ENCODE results near the gene TMEM233. TPM values are rescaled to one million over a fixed set of nuclear protein-coding genes. Genes with fewer than 3 reads are reported as not detected.

TMEM233 gene
- total and polyA plus RNA-seq, 2 of the 8 experiments (the other 6 are each of a cell fraction or from before 2014, with no cell fraction given) = 0.09 TPM

- TF ChIP-seq, protein P1, sequence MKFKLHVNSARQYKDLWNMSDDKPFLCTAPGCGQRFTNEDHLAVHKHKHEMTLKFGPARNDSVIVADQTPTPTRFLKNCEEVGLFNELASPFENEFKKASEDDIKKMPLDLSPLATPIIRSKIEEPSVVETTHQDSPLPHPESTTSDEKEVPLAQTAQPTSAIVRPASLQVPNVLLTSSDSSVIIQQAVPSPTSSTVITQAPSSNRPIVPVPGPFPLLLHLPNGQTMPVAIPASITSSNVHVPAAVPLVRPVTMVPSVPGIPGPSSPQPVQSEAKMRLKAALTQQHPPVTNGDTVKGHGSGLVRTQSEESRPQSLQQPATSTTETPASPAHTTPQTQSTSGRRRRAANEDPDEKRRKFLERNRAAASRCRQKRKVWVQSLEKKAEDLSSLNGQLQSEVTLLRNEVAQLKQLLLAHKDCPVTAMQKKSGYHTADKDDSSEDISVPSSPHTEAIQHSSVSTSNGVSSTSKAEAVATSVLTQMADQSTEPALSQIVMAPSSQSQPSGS (IDR thresholded peaks at IDR 0.05; ENCODE audit: low read length) = no peak
Measured at GRCh38 chr12:119667577-119668323, 74.2 kb downstream of the TMEM233 start, which contains the start of gene PRKAB1 (continued).
